Inflammatory macrophage treated with lipopolysaccharide for 1 hour (primary cell): ENCODE data around the gene PIP5K1C.

Experiments used
- DNase-seq, 2 donors: peaks; one replicate each; pipeline ENCODE4 v3.0.0-alpha.2; 2020 to 2022

The PIP5K1C gene

DNA sequence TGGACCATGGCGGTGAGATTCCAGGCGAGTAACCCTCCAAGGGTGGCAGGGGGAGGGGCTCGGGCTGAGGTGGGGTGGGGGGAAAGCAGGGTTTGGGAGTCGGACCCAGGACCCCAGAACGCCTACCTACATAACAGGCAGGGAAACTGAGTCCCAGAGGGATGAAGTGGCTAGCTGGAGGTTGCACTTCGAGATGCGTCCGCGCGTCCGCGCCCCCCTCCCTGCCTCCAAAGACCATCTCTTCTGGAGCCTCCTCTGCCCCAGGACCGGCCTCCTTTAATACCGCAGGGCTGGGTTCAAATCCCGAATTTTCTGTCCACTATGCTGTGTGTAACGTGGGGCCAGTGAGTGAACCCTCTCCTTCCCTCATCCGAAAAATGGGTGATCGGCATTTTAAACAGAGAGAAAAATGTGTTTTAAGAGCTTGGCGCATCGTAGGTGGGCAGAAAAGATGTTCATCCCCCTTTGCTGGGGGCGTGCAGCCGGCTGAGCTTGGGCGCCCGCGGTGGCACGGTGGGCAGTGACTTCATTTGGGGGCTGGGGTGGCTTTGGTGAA is 21.7 kb upstream of the PIP5K1C start:
- DNase-seq = no peak

GRCh38 chr19:3721131-3721886 is 21.0 kb upstream of the PIP5K1C start:
- peak; percentile 62 to 87 for DNase-seq

DNA sequence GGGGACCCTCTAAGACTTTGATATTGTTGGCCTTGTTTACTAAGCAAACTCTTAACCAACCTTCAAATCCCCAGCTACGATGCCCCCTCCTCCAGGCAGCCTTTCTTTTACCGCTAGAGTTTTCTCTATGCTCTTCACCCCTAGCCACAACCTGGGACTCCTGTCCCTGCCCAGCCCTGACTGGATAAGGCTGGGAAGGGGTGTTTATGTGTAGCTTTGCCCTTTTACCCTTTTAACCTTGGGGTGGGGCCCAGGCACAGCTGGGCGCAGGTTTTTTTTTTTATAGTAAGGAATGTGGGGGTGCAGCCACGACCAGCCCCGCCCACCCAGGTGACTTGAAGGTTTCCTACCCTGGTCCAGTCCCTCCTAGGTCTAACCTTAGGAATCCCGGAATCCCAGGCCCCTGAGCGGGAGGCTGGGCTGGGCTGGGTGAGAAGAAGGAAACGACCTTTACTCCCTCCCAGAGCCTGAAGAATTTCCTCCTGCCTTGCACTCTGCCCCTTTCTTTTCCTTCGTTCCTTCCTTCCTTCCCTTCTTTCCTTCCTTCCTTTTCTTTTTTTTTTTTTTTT is 20.2 kb upstream of the PIP5K1C start:
- DNase-seq = no peak

DNA sequence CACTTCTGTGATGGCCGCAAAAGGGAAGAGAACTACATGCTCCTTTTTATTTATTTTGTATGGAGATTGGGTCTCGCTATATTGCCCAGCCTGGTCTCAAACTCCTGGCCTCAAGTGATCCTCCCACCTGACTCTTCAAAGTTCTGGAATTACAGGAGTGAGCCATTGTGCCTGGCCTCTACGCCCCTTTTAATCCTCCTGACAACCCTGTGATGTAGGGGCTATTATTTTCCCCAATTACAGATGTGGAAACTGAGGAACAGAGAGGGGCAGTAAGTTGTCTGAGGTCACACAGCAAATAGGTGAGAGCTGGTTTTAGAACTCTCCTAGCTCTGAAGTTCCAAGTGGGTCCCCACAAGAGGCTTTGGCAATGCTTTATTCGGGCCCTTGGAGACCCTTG is 19.6 kb upstream of the PIP5K1C start:
- DNase-seq = no peak

DNA sequence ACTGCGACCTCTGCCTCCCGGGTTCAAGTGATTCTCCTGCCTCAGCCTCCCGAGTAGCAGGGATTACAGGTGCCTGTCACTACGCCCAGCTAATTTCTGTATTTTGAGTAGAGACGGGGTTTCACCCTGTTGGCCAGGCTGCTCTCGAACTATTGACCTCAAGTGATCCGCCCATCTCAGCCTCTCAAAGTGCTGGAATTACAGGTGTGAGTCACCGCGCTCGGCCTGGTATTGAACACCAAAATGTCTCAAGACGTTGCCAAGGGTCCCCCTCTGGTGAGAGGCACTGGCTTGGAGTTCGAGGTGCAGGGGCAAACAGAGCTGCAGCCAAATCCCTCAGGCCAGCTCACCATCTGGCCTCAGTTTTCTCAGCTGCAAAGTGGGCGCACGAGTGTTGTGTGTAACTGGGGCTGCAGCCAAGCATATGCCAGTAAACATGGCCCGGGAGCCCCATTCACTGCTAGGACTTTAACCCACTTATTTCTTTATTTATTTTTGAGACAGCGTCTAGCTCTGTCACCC is 15.9 kb upstream of the PIP5K1C start:
- no peak for DNase-seq

DNA sequence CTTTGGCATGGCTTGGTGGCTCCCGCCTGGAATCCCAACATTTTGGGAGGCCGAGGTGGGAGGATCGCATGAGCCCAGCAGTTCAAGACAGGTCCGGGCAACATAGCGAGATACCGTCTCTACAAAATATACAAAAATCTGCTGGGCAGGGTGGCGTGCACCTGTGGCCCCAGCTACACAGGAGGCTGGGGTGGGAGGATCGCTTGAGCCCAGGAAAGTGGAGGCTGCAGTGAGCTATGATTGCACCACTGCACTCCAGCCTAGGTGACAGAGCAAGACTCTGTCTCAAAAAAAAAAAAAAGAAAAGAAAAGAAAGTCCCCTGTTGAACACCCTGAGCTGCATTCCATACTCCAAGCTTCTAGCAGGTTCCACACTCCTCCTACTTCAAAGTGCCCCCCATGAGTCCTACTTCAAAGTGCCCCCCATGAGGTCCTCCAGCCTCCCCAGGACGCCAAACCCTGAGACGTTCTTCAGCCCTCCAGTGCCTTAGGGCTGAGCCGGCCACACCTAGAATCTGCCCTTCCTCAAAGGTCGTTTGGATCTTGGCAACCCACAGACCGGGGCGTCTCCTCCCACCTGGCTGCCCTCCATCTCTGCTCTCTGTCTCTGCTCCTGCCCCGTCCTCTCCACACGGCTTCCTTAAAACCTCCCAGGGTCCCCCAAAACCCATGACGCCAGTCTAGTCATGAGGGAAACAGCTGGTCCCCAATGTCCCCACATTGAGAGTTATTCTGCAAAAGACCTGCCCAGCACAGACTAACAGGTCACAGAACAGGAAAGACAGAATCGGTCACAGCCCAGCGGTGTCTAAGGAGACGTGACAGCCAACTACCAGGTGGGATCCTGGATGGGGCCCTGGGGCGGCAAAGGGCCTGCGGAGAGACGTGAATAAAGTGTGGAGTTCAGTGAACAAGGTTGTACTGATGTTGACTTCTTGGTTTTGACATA is 12.7 kb upstream of the PIP5K1C start:
- no peak for DNase-seq

GRCh38 chr19:3710265-3710812 is 10.1 kb upstream of the PIP5K1C start:
- peak; percentile 94 to 99 for DNase-seq

GRCh38 chr19:3708207-3708931 is 8.1 kb upstream of the PIP5K1C start, which contains the start of gene TJP3:
TJP3 (plus strand) TSS chr19:3708384; CDS start chr19:3728433, 20,049 bp downstream.
- no peak for DNase-seq

GRCh38 chr19:3707868-3708206 is 7.6 kb upstream of the PIP5K1C start:
- no peak for DNase-seq

DNA sequence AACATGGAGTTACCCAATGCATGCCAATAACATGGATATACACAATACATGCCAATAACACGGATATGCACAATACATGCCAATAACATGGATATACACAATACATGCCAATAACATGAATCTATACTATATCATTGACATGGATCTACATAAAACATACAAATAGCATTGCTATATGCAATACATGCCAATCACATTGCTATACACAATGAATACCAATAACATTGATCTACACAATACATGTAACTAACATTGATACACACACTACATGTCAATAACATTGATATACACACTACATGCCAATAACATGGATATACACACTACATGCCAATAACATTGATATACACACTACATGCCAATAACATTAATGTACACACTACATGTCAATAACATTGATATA is 932 bp upstream of the PIP5K1C start:
- no peak for DNase-seq

GRCh38 chr19:3699741-3700241 is 477 bp downstream of the PIP5K1C start:
- no peak for DNase-seq

DNA sequence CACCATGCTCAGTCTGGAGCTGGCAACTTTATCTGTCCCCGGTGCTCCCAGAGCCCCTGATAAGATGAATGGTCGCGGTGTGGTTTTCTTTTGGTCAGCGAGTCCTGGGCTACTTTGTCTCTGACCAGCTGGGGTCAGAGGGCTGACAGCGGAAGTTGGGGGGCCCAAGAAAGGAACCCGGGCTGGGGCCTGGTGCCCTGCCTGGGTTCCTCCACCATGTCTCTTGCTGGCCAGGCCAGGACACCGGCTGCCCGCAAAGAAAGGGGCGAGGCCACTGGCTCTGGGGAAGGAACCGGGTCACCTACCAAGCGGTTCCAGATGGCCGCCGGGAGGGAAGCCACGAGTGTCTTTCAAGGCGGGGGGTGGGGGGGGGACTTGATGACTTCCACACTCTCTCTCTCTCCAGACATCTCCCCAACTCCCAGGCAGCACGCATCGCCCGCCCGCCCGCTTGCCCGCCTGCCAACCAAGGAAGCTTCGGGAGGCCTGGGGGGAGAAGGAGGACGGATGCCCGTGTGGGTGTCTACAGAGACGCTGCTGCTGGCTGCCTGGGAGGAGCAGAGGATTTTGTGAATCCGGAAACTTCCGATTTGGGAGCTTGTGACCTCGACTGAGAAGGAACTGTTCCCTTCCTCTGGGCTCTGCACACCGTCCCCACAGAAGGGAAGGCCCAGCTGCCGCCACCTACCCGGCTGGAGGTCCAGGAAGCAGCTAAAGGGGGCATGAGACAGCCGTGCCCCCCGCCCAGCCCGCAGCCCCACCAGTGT is 1.1 kb downstream of the PIP5K1C start:
- peak; percentile 82 to 90 for DNase-seq

GRCh38 chr19:3698386-3698950 is 1.8 kb downstream of the PIP5K1C start:
- no peak for DNase-seq

DNA sequence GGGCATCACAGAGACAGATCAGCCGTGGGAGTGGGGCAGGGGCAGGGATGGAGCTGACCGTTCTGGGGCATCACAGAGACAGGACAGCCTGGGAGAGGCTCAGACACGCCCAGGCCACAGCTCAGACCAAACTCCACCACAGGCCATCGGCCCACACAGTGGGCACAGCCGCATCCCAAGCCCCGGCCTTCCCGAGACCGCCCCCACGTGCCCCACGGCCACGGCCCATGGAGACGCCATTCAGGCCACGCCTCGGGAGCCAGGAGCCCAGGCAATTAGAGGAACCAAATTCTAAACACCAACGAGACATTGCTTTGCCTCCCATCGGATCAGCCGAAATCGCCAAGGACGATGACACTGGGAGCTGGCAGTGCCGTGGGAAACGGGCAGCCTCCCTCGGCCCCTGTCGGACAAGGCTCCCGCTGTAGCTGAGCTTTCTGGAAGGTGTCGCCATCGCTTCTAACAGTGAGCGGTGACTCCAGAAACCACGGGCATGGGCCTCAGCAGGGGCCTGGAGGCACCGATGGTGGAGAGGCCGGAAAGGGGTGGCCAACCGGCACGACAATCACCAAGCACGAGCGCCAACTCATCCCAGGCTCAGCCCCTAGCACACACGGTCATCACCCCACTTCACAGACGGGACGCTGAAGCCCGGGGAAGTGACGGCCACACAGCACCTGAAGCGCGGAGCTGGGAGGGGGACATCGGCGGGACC is 2.4 kb downstream of the PIP5K1C start:
- DNase-seq = no peak

DNA sequence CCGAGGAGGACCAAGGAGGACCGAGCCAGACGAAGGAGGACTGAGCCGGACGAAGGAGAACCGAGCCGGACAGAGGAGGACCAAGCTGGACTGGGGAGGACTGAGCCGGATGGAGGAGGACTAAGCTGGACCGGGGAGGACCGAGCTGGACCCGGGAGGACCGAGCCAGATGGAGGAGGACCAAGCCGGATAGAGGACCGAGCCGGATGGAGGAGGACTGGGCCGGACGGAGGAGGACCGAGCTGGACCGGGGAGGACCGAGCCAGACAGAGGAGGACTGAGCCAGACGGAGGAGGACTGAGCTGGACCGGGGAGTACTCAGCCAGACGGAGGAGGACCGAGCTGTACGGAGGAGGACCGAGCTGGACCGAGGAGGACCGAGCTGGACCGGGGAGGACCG is 3.2 kb downstream of the PIP5K1C start:
- DNase-seq = no peak

DNA sequence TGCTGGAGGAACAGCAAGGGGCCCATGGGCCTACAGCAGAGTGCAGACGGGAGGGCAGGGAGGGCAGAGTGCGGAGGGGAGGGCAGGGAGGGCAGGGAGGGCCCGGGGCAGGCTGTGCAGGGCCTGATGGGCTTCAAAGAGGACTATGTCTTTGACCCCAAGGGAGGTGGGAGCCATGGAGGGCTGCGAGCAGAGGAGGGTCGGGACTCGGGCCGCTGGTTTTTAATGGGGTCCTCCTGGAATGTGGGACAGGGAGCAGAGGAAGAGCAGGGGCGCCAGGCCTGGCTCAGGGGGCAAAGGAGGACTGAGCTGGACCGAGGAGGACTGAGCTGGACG is 3.6 kb downstream of the PIP5K1C start:
- no peak for DNase-seq

DNA sequence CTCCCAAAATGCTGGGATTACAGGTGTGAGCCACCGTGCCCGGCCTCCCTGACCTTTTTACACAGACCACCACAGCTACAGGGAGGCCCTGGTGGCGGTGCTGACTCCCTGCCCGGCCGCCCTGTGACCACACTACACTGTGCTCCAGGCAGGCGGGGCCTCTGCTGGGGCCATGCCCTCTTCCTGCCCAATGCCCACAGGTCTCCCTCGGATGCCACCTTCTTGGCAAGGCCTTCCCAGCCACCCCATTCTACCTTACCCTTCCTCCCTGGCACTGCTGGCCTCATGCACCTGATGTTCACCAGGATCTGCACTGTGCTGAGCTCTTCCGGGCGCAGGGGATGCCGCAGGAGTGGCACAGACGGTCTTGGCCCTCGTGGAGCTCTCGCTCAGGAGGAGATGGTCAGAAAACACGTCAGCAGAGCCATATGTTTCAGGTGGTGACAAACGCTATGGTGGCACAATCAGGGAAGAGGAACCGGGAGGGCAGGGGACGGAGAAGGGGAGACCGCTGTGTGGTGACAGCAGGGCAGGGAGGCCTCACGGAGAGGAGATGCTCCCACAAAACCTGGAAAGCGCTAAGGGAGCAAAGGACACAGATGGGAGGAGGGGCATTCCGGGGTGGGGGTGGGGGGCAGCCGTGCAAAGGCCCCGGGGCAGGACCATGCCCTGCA is 4.1 kb downstream of the PIP5K1C start:
- no peak for DNase-seq

GRCh38 chr19:3695124-3695733 is 5.0 kb downstream of the PIP5K1C start:
- no peak for DNase-seq
